ENCODE results near the gene ARSI.

The ARSI gene

GRCh38 chr5:150341331-150341730 lies 38.6 kb upstream of the ARSI start (continued):
- TF ChIP-seq PATZ1 (CRISPR knock-in tag; IDR thresholded peaks at IDR 0.05; ENCODE audit: borderline replicate concordance): no peak
- TF ChIP-seq ZNF70 (CRISPR knock-in tag; IDR thresholded peaks at IDR 0.05): no peak
- no peak for TF ChIP-seq ZNF8 (CRISPR knock-in tag; IDR thresholded peaks at IDR 0.05)
- TF ChIP-seq SNAI2 (CRISPR knock-in tag; IDR thresholded peaks at IDR 0.05): no peak
- TF ChIP-seq POU6F1 (CRISPR knock-in tag; IDR thresholded peaks at IDR 0.05; ENCODE audit: borderline replicate concordance, low read depth): no peak
- TF ChIP-seq TCF4 (CRISPR knock-in tag; IDR thresholded peaks at IDR 0.05; ENCODE audit: borderline replicate concordance): no peak
- TF ChIP-seq ARNTL (CRISPR knock-in tag; IDR thresholded peaks at IDR 0.05; ENCODE audit: borderline replicate concordance, low read depth): no peak

- TF ChIP-seq RARB (CRISPR knock-in tag; IDR thresholded peaks at IDR 0.05): no peak
- TF ChIP-seq ZNF8 (CRISPR knock-in tag; IDR thresholded peaks at IDR 0.05): no peak
- TF ChIP-seq ZFP30 (CRISPR knock-in tag; IDR thresholded peaks at IDR 0.05): no peak
- TF ChIP-seq ZNF70 (CRISPR knock-in tag; IDR thresholded peaks at IDR 0.05): no peak
- TF ChIP-seq CSDC2 (CRISPR knock-in tag; IDR thresholded peaks at IDR 0.05): no peak
- TF ChIP-seq TCF4 (CRISPR knock-in tag; IDR thresholded peaks at IDR 0.05; ENCODE audit: borderline replicate concordance): no peak
- no peak for TF ChIP-seq PPARA (CRISPR knock-in tag; IDR thresholded peaks at IDR 0.05; ENCODE audit: borderline replicate concordance)
- no peak for TF ChIP-seq ZNF565 (CRISPR knock-in tag; conservative IDR thresholded peaks at IDR 0.05; ENCODE audit: low read depth)
- no peak for TF ChIP-seq TOX (CRISPR knock-in tag; IDR thresholded peaks at IDR 0.05; ENCODE audit: borderline replicate concordance)
- no peak for TF ChIP-seq CREB5 (CRISPR knock-in tag; IDR thresholded peaks at IDR 0.05; ENCODE audit: low read depth)
- no peak for TF ChIP-seq BACH2 (CRISPR knock-in tag; IDR thresholded peaks at IDR 0.05; ENCODE audit: borderline replicate concordance)
- TF ChIP-seq PATZ1 (CRISPR knock-in tag; IDR thresholded peaks at IDR 0.05; ENCODE audit: borderline replicate concordance): no peak
- no peak for TF ChIP-seq SNAI2 (CRISPR knock-in tag; IDR thresholded peaks at IDR 0.05)
- no peak for TF ChIP-seq TSHZ2 (CRISPR knock-in tag; IDR thresholded peaks at IDR 0.05)
- TF ChIP-seq POU6F1 (CRISPR knock-in tag; IDR thresholded peaks at IDR 0.05; ENCODE audit: borderline replicate concordance, low read depth): no peak
- no peak for TF ChIP-seq ESRRG (CRISPR knock-in tag; IDR thresholded peaks at IDR 0.05)
- TF ChIP-seq ISL1 (CRISPR knock-in tag; IDR thresholded peaks at IDR 0.05): no peak
- TF ChIP-seq CSRNP3 (CRISPR knock-in tag; IDR thresholded peaks at IDR 0.05): no peak
- no peak for TF ChIP-seq ARNTL (CRISPR knock-in tag; IDR thresholded peaks at IDR 0.05; ENCODE audit: borderline replicate concordance, low read depth)
- no peak for TF ChIP-seq ZC3H10 (CRISPR knock-in tag; IDR thresholded peaks at IDR 0.05)
- no peak for ATAC-seq
Observed at GRCh38 chr5:150340614-150341255, 38.0 kb upstream of the ARSI start.
